Left ventricle myocardium inferior (tissue), 1 donor: Measurements from ENCODE around the gene LEP. TPM values are rescaled to one million over a fixed set of nuclear protein-coding genes. Genes with fewer than 3 reads are reported as not detected.

Experiments
- DNase-seq: peaks from one replicate; pipeline ENCODE4 v3.0.0-alpha.2; 2020
- H3K27ac ChIP-seq: fragments of 200-600 bp; replicated peaks from 2 replicates; pipeline ENCODE4 v1.8.0; 2021
- H3K27me3 ChIP-seq: fragments of 200-600 bp; 2 replicates; pipeline ENCODE4 v1.8.0; 2021; ENCODE audit warnings: low read depth
- H3K36me3 ChIP-seq: fragments of 200-600 bp; 2 replicates; pipeline ENCODE4 v1.8.0; 2021
- H3K4me1 ChIP-seq: fragments of 200-600 bp; 2 replicates; pipeline ENCODE4 v1.8.0; 2021
- H3K4me3 ChIP-seq: fragments of 200-600 bp; 2 replicates; pipeline ENCODE4 v1.8.0; 2021; ENCODE audit warnings: mild to moderate bottlenecking, moderate library complexity
- H3K9me3 ChIP-seq: fragments of 200-600 bp; replicated peaks from 2 replicates; pipeline ENCODE4 v1.8.0; 2021
- CTCF ChIP-seq: fragments of 200-600 bp; IDR thresholded peaks from 2 replicates; pipeline ENCODE4 v1.8.0; 2021; ENCODE audit warnings: antibody characterized with exemption, mild to moderate bottlenecking, borderline replicate concordance
- intact Hi-C: fragments of 100-400 bp; cut with micrococcal nuclease; formaldehyde crosslinking; loops from one replicate; pipeline ENCODE4 v1.11.0; 2022
- total RNA-seq: library from RNA; stranded (reverse); fragmentation: NEBNext Ultra II Directional; extraction: Animal tissue kit (Norgen Biotek cat#: 25700); gene quantifications from one replicate; pipeline ENCODE4 v1.2.1, GENCODE V29; 2021
- donor health status: DM: no; HTN: yes; CAD: no; lungs with severe emphysema.

Gene LEP
- total RNA-seq, 1 donor from 2014 or later = 0.14 TPM

- Histone ChIP-seq H3K4me1 (peaks cover 13% of the 10 kb centered on the region), H3K4me3 (no peak overlapping the region), H3K9me3 (no peaks in the 10 kb centered on the region), H3K36me3 (no peaks in the 10 kb centered on the region), H3K27me3 (peaks cover 85% of the 10 kb centered on the region), H3K27ac (no peak overlapping the region)
- no peak for TF ChIP-seq CTCF
- intact Hi-C loops = no loop called here
- no peak for DNase-seq
Observed at GRCh38 chr7:128265156-128265905, 24.3 kb downstream of the LEP start.

GRCh38 chr7:128265906-128266300, 24.8 kb downstream of the LEP start:
- H3K9me3 ChIP-seq = no peaks in the 10 kb centered on the region
- intact Hi-C loops = no loop called here
- H3K4me1 ChIP-seq = peaks cover 19% of the 10 kb centered on the region
- no peak for DNase-seq
- no peak overlapping the region for H3K27ac ChIP-seq
- H3K27me3 ChIP-seq = peaks cover 91% of the 10 kb centered on the region
- H3K36me3 ChIP-seq = no peaks in the 10 kb centered on the region
- TF ChIP-seq CTCF = no peak
- no peak overlapping the region for H3K4me3 ChIP-seq

- no peak for DNase-seq
- peak overlapping the region; percentile 25 for H3K4me3 ChIP-seq
- TF ChIP-seq CTCF = no peak
- H3K36me3 ChIP-seq = no peaks in the 10 kb centered on the region
- no peak overlapping the region for H3K27ac ChIP-seq
- no peaks in the 10 kb centered on the region for H3K9me3 ChIP-seq
- intact Hi-C loops = no loop called here
- peaks cover 97% of the 10 kb centered on the region for H3K27me3 ChIP-seq
- peaks cover 25% of the 10 kb centered on the region for H3K4me1 ChIP-seq
Observed at GRCh38 chr7:128266529-128266882, 25.4 kb downstream of the LEP start.

- no peak overlapping the region for H3K27ac ChIP-seq
Observed at GRCh38 chr7:128266883-128267594, 26.0 kb downstream of the LEP start.

GRCh38 chr7:128267595-128267924, 26.5 kb downstream of the LEP start:
- DNase-seq = no peak
- no peak for TF ChIP-seq CTCF
- Histone ChIP-seq H3K36me3 (no peaks in the 10 kb centered on the region), H3K4me1 (peaks cover 33% of the 10 kb centered on the region), H3K9me3 (no peaks in the 10 kb centered on the region), H3K4me3 (peak overlapping the region; percentile 25), H3K27me3 (peaks cover 98% of the 10 kb centered on the region), H3K27ac (no peak overlapping the region)
- intact Hi-C loops = no loop called here

More at GRCh38 chr7:128266883-128267594, 26.0 kb downstream of the LEP start:
- no peaks in the 10 kb centered on the region for H3K9me3 ChIP-seq
- intact Hi-C loops = no loop called here
- TF ChIP-seq CTCF = no peak
- peak; percentile 54 for DNase-seq
- H3K4me3 ChIP-seq = peak overlapping the region; percentile 25
- H3K27me3 ChIP-seq = peaks cover 98% of the 10 kb centered on the region
- no peaks in the 10 kb centered on the region for H3K36me3 ChIP-seq
- H3K4me1 ChIP-seq = peaks cover 30% of the 10 kb centered on the region
